ENCODE results near the gene ELOVL2. TPM values are rescaled to one million over a fixed set of nuclear protein-coding genes. Genes with fewer than 3 reads are reported as not detected.

Gene ELOVL2
- total RNA-seq, 2 donors from 2014 or later: 0.41 to 0.78 TPM

DNA sequence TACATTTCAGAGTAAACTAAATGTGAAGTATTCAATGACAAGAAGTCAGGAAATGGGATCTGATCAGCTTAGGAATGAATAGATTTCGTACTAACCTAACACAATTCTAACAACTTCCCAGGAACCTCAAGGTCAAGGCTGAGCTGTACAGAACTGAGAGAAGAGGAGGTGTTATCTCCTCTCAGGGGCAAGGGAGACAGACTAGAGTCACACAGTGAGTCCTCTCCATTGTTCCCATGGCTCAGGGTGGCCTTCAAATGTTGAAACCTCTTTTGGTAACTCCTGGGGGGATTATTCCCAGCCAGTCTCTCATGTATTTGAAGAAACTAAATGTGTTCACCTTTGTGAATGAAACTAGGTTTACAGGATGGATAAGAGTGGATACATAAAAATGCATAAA, 27.7 kb downstream of the ELOVL2 start:
- Histone ChIP-seq H3K27me3 (replicated peaks; ENCODE audit: insufficient read depth) (no peaks in the 10 kb centered on the region), H3K27ac (no peak overlapping the region), H3K4me3 (no peak overlapping the region), H3K36me3 (no peaks in the 10 kb centered on the region), H3K9me3 (no peaks in the 10 kb centered on the region), H3K4me1 (ENCODE audit: control insufficient read depth in 1 of 2, low read depth in 2 of 2) (no peaks in the 10 kb centered on the region)
- ATAC-seq (ENCODE audit: insufficient number of reproducible peaks, low FRiP score, low read depth): no peak
- DNase-seq (ENCODE audit: low spot score): no peak
- TF ChIP-seq, protein P1, sequence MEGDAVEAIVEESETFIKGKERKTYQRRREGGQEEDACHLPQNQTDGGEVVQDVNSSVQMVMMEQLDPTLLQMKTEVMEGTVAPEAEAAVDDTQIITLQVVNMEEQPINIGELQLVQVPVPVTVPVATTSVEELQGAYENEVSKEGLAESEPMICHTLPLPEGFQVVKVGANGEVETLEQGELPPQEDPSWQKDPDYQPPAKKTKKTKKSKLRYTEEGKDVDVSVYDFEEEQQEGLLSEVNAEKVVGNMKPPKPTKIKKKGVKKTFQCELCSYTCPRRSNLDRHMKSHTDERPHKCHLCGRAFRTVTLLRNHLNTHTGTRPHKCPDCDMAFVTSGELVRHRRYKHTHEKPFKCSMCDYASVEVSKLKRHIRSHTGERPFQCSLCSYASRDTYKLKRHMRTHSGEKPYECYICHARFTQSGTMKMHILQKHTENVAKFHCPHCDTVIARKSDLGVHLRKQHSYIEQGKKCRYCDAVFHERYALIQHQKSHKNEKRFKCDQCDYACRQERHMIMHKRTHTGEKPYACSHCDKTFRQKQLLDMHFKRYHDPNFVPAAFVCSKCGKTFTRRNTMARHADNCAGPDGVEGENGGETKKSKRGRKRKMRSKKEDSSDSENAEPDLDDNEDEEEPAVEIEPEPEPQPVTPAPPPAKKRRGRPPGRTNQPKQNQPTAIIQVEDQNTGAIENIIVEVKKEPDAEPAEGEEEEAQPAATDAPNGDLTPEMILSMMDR (IDR thresholded peaks at IDR 0.05): no peak

DNA sequence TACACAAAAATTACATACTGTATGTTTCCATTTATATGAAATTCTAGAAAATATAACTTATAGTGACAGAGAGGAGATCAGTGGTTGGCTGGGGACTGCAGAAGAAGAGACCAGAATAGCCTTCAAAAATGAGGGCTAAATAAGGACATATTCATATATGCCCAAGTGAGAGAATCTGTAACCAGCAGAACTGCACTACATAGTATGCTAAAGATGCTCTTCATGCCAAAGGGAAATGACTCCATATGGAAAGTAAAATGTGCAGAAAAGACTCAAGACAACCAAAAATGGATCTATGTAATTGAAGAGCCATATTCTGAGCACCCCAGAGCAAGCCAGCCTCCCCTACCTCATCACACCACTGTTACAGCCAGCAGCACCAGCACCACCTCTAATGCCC, 29.0 kb downstream of the ELOVL2 start:
- H3K27me3 ChIP-seq (replicated peaks; ENCODE audit: insufficient read depth): no peaks in the 10 kb centered on the region
- no peaks in the 10 kb centered on the region for H3K36me3 ChIP-seq
- no peaks in the 10 kb centered on the region for H3K4me1 ChIP-seq (ENCODE audit: control insufficient read depth in 1 of 2, low read depth in 2 of 2)
- no peak for DNase-seq (ENCODE audit: low spot score)
- TF ChIP-seq, protein P1 (IDR thresholded peaks at IDR 0.05): no peak
- no peak overlapping the region for H3K27ac ChIP-seq
- no peak for ATAC-seq (ENCODE audit: insufficient number of reproducible peaks, low FRiP score, low read depth)
- H3K9me3 ChIP-seq: no peaks in the 10 kb centered on the region
- no peak overlapping the region for H3K4me3 ChIP-seq

DNA sequence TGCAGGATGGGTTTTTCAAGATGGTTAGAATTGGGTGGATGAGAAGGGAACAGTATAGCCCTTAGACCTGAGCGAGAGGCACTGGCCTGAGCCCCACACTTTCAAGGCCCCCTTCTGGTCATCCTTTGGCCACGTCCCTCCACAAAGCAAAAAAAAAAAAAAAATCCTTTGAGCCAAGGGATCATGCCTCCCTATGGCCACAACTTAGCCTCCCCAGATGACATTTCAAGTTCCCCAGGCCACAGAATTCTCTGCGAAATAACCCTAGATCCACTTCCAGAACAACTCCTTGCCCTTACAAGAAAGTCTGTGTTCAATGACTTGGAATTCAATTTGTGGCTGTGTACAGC, 30.4 kb downstream of the ELOVL2 start:
- H3K4me1 ChIP-seq (ENCODE audit: control insufficient read depth in 1 of 2, low read depth in 2 of 2): no peaks in the 10 kb centered on the region
- H3K27me3 ChIP-seq (replicated peaks; ENCODE audit: insufficient read depth): no peaks in the 10 kb centered on the region
- TF ChIP-seq, protein P1 (IDR thresholded peaks at IDR 0.05): no peak
- H3K36me3 ChIP-seq: no peaks in the 10 kb centered on the region
- no peak overlapping the region for H3K4me3 ChIP-seq
- H3K9me3 ChIP-seq: no peaks in the 10 kb centered on the region
- DNase-seq (ENCODE audit: low spot score) (no peak), ATAC-seq (ENCODE audit: insufficient number of reproducible peaks, low FRiP score, low read depth) (no peak)
- H3K27ac ChIP-seq: no peak overlapping the region

DNA sequence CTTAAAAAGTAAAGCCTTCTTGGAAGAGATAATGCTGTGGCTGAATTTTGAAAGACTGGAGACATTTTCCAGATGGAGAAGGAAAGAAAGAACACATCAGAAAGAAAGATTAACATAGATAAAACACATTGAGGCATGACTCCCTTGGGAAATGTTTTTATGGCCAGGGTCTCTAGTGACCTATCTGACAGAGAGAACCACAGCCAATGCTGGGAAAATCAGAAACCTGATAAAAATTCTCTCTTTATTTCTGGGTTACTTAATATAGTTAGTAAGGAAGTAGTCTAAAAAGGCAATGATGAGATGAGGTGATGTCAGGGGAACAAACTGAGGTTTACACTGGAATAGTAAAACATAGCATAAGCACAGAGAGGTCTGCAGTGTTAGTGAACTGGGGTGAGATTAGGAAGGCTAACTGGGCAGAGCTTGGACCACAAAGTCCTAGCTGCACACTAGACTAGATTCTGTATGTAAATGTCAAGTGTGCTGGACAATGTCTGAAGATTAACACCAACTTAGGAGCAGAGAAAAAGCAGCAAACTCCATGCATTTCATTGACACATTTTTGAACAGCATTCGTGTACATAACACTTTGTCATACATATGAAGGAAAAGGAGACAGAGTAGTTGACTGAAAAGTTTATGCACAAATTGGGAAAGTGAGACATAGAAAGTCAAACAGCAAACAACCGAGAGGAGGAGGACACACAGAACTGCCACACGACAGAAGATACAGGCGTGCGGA, 31.0 kb downstream of the ELOVL2 start:
- H3K27ac ChIP-seq: no peak overlapping the region
- no peaks in the 10 kb centered on the region for H3K36me3 ChIP-seq
- H3K4me1 ChIP-seq (ENCODE audit: control insufficient read depth in 1 of 2, low read depth in 2 of 2): no peaks in the 10 kb centered on the region
- no peak for DNase-seq (ENCODE audit: low spot score)
- no peaks in the 10 kb centered on the region for H3K9me3 ChIP-seq
- ATAC-seq (ENCODE audit: insufficient number of reproducible peaks, low FRiP score, low read depth): no peak
- H3K4me3 ChIP-seq: no peak overlapping the region
- no peaks in the 10 kb centered on the region for H3K27me3 ChIP-seq (replicated peaks; ENCODE audit: insufficient read depth)
- TF ChIP-seq, protein P1 (IDR thresholded peaks at IDR 0.05): no peak

DNA sequence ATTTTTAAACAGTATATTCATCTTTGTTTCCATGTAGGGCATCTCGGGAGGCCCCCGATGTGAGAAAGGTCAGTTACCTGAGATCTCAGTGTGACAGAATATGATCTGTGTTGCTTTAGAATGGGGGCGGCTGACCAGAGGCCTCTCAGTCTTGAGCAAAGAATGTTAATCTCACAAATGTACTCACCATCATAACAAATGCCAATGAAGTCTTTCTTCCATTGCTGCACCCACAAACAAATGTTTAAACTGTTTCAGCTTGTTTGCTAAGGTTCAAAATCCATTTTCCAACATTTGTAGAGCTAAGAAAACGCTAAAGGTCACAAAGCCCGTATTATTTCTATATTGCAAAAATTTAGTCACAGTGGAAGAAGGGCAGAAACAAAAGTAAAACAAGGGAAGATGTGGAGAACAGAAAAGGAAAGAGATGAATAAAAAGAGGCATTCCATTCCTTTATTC, 31.8 kb downstream of the ELOVL2 start:
- TF ChIP-seq, protein P1 (IDR thresholded peaks at IDR 0.05): no peak
- Histone ChIP-seq H3K27me3 (replicated peaks; ENCODE audit: insufficient read depth) (no peaks in the 10 kb centered on the region), H3K36me3 (no peaks in the 10 kb centered on the region), H3K4me1 (ENCODE audit: control insufficient read depth in 1 of 2, low read depth in 2 of 2) (no peaks in the 10 kb centered on the region), H3K4me3 (no peak overlapping the region), H3K9me3 (no peaks in the 10 kb centered on the region), H3K27ac (no peak overlapping the region)
- no peak for ATAC-seq (ENCODE audit: insufficient number of reproducible peaks, low FRiP score, low read depth)
- DNase-seq (ENCODE audit: low spot score): no peak

Measured in thoracic aorta (tissue), 2 donors.